ENCODE measurements around the gene MBD4. TPM values are rescaled to one million over a fixed set of nuclear protein-coding genes. Genes with fewer than 3 reads are reported as not detected.

Gene MBD4
- total and polyA plus RNA-seq, 10 of the 15 experiments (the other 5 are each of a cell fraction or from before 2014, with no cell fraction given) = 17.7 to 59.0 (median 49.0) TPM

DNA sequence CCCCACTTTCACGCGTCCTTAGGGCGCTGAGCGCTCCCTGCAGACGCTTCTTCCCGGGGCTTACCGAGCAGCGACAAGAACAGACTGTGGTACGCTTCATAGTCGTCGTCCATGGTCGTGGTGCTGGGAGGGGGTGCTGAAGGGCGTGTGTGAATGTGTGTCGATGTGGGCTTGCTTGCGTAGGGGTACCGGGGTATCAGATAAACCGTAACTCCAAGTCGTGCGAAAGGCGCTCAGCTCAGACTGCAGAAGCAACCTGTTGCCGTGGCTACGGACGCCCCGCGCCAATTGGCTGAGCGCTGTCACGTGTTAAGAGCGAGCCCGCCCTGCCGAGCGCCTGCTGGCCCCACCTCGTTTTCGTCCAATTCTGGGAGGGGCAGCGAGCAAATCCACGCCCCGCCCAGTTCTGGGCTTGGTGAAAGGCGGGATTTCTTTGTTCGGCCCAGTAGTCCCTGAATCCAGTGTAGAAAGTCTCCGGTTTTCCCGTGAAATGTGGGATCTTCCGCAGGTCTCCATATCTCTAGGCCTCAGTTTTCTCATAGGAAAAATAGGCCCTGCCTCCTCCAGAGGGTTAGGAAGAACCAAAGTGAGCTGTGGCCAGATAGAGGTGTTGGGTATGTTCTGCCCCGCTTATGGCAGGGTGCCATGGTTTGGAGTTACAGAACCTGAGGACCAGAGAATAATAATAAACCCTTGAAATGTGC, 11.2 kb downstream of the MBD4 start, which contains the start of gene EFCAB12 (continued):
- TF ChIP-seq IKZF2 (IDR thresholded peaks at IDR 0.05) (no peak), RBBP5 (conservative IDR thresholded peaks at IDR 0.05) (no peak), GABPA (IDR thresholded peaks at IDR 0.05; ENCODE audit: low read depth) (no peak), CHD4 (IDR thresholded peaks at IDR 0.05) (no peak), TBL1XR1 (IDR thresholded peaks at IDR 0.05; ENCODE audit: low read depth, low read length) (no peak), ZNF687 (IDR thresholded peaks at IDR 0.05) (no peak), TCF3 (IDR thresholded peaks at IDR 0.05; ENCODE audit: borderline replicate concordance, insufficient read depth, low read depth, low read length) (no peak), BCL11A (IDR thresholded peaks at IDR 0.05; ENCODE audit: low read depth, low read length) (no peak), NR2F1 (conservative IDR thresholded peaks at IDR 0.05) (no peak), NFIC (IDR thresholded peaks at IDR 0.05; ENCODE audit: low read depth, low read length) (no peak), HCFC1 (IDR thresholded peaks at IDR 0.05; ENCODE audit: low read length) (no peak), JUND (IDR thresholded peaks at IDR 0.05; ENCODE audit: low read depth, low read length) (no peak), ETV6 (conservative IDR thresholded peaks at IDR 0.05 in 1 of 2, IDR thresholded peaks at IDR 0.05 in 1 of 2; ENCODE audit: borderline replicate concordance in 1 of 2, low read depth in 1 of 2) (no peak), PAX5 (IDR thresholded peaks at IDR 0.05; ENCODE audit: borderline replicate concordance, low read depth, low read length) (no peak), PAX8 (IDR thresholded peaks at IDR 0.05) (no peak), E4F1 (IDR thresholded peaks at IDR 0.05; ENCODE audit: borderline replicate concordance, partially characterized antibody) (no peak), CREM (IDR thresholded peaks at IDR 0.05; ENCODE audit: low read depth) (no peak), KLF5 (IDR thresholded peaks at IDR 0.05; ENCODE audit: partially characterized antibody) (no peak), RAD51 (IDR thresholded peaks at IDR 0.05) (peak; percentile 87), SREBF1 (IDR thresholded peaks at IDR 0.05; ENCODE audit: low read length) (no peak)
- TF ChIP-seq, protein P1, sequence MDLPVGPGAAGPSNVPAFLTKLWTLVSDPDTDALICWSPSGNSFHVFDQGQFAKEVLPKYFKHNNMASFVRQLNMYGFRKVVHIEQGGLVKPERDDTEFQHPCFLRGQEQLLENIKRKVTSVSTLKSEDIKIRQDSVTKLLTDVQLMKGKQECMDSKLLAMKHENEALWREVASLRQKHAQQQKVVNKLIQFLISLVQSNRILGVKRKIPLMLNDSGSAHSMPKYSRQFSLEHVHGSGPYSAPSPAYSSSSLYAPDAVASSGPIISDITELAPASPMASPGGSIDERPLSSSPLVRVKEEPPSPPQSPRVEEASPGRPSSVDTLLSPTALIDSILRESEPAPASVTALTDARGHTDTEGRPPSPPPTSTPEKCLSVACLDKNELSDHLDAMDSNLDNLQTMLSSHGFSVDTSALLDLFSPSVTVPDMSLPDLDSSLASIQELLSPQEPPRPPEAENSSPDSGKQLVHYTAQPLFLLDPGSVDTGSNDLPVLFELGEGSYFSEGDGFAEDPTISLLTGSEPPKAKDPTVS (IDR thresholded peaks at IDR 0.05; ENCODE audit: low read depth, low read length) = no peak

Data from GM12878 (cell line).